GM10266 (cell line): ENCODE data around the gene REX1BD.
"Not testable (repeated sequence)": the region's sequence is repeated elsewhere in the genome, so short reads cannot be mapped to it uniquely, and the experiment has no call there.

ENCODE experiments used
- DNase-seq: peaks from one replicate; pipeline ENCODE4 v3.0.0; 2012; ENCODE audit errors: extremely low spot score
- TF ChIP-seq, protein P1 (sequence below): IDR thresholded peaks from 2 replicates; pipeline ENCODE4 v1.5.1; 2012; ENCODE audit warnings: mild to moderate bottlenecking, low read depth; ENCODE audit not compliant: control insufficient read depth, insufficient read depth; ENCODE audit errors: missing control alignments

REX1BD gene

DNA sequence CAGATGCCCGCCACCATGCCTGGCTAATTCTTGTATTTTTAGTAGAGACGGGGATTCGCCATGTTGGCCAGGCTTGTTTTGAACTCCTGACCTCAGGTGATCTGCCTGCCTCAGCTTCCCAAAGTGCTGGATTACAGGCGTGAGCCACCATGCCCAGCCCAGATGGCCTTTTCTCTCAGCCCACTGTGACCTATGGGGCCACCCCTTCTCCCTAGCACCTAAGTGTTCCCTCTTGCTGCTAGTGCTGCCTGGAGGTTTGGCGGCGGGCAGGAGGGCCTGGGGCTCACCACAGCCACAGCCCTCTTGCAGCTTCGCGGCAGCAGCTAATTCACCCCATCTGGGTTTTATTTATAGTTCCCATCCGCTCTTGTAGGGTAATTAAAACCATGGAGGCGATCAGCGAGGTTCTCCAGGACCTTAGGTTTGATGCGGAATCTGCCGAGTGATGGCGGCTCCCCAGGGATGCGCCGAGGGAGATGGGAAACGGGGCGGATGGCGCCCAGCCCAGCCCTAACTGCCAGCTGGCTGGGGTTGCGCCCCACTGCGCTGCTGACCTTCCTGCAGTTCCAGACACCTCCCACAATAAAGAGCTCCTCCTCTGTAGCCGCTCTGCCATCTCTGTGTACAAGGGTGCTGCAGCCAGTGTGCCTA lies 3.3 kb downstream of the REX1BD start:
- DNase-seq: no peak
- TF ChIP-seq, protein P1, sequence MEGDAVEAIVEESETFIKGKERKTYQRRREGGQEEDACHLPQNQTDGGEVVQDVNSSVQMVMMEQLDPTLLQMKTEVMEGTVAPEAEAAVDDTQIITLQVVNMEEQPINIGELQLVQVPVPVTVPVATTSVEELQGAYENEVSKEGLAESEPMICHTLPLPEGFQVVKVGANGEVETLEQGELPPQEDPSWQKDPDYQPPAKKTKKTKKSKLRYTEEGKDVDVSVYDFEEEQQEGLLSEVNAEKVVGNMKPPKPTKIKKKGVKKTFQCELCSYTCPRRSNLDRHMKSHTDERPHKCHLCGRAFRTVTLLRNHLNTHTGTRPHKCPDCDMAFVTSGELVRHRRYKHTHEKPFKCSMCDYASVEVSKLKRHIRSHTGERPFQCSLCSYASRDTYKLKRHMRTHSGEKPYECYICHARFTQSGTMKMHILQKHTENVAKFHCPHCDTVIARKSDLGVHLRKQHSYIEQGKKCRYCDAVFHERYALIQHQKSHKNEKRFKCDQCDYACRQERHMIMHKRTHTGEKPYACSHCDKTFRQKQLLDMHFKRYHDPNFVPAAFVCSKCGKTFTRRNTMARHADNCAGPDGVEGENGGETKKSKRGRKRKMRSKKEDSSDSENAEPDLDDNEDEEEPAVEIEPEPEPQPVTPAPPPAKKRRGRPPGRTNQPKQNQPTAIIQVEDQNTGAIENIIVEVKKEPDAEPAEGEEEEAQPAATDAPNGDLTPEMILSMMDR: no peak

DNA sequence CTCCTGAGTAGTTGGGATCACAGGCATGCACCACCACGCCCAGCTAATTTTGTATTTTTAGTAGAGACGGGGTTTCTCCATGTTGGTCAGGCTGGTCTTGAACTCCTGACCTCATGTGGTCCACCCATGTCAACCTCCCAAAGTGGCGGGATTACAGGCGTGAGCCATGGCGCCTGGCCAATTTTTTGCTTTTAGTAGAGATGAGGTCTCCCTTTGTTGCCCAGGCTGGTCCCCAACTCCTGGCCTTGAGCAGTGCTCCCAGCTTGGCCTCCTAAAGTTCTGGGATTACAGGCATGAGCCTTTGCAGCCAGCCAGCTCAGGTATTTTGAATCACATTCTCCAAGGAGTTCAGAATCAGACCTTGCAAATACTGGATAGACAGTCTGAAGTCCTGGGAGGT lies 4.1 kb downstream of the REX1BD start:
- not testable (repeated sequence) for DNase-seq

DNA sequence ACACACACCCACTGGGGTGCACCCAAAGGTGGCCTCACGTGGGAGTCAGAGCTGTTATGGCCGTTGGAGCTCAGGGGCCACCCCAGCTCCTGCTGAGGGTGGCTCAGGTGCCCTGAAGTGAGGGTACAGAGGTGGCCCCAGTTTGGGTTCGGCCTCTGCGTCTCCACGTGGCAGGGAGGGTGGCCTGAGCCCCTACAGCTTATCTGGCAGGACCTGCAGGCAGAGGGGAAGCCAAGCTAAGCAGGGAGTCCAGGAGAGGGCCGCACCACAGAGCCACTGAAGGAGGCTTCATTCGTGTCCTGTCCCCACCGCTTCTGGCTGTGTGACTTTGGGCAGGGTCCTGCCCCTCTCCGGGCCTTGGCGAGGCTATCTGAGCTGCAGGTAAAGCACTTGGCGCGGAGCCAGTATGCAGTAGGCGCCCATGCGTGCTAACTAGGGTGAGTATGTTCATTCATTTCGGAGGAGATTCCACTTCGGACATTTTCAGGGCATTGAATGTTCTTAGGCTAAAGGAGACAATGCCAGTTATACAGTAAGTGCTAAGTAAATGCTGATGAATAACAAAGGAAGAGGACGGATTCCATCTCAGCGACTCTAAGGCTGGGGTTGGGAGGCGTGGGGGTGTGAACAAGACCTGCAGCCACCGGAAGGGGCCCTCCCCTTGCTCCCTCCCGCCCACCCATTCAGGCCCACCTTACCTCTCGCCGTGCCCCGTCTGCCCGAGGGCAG lies 4.9 kb downstream of the REX1BD start:
- DNase-seq: peak; percentile 57
- TF ChIP-seq, protein P1: no peak

DNA sequence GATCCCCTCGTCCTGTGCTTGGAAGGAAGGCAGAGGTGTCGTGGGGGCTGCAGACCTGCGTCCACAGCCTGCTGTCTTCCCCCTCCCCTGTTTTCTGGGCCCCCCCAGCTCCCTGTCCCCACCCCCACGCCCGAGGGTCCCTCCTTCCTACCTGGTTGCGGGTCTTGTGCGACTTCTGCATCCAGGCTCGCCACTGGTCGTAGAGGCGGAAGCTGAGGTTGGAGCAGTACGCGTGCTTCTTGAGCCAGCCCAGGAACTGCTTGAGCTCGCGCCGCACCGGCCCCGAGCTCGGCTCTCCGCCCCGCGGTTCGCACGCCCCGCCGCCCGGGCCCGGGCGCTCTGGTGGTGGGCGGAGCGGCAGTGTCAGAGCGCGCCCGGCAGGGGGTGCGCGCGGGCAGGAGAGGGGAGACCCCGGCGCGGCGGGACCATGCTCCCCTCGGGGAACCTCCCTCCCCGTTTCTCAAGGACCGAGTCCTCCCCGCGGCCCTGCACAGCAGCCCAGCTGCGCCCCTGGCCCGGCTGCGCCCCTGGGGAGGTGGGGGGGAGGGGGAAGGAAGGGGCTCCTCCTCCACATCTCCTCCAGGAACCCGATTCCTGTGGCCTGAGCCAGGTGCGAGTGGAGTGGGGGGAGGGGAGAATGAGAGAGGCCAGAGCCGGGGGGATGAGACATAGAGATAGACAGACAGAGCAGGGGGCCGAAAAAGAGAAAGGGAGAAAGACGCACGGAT lies 5.7 kb downstream of the REX1BD start:
- peak; percentile 97 for DNase-seq
- TF ChIP-seq, protein P1: peak; percentile 92

DNA sequence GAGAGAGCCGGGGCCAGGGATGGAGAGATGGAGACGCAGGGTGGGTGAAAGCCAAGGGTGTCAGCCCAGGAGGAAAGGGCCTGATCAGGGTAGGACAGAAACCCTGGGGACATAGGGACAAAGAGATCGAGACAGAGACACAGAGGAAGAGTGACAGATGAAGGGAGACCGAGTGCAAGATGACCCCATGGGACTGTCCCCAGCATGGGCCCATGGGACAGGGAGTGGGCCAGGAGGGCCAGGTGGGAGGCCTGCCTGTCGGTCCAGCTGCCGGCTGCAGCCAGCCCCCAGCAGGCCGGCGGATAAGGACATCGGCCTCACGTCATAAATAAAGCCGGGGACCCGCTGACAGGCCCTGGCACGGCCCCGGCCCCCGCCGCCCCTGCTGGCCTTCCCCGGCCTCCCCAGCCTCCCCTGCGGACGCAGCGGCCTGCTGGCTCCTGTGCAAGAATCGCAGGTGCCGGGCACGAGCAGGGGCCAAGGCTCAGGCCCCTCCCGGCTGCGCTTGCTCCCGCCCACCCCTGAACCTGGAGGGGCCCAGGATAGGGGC lies 6.3 kb downstream of the REX1BD start:
- peak; percentile 63 for DNase-seq
- TF ChIP-seq, protein P1: no peak

DNA sequence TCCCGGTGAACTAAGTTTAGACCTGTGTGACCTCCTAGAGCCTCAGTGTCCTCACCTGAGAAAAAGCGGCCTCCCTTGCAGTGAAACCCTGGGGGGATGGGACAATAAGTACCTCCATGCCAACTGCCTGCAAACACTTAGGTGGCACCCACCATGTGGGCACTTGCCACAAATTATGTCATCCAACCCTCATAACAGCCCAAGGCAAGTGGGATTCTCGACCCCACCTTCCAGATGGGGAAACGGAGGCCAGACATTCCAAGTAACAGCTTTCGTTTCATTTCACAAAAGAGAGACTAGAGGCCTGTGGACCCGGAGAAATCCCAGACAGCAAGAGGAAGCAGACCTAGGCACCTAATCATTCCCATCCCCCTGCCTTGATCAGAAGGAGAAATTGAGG lies 6.9 kb downstream of the REX1BD start:
- no peak for DNase-seq
- TF ChIP-seq, protein P1: no peak

DNA sequence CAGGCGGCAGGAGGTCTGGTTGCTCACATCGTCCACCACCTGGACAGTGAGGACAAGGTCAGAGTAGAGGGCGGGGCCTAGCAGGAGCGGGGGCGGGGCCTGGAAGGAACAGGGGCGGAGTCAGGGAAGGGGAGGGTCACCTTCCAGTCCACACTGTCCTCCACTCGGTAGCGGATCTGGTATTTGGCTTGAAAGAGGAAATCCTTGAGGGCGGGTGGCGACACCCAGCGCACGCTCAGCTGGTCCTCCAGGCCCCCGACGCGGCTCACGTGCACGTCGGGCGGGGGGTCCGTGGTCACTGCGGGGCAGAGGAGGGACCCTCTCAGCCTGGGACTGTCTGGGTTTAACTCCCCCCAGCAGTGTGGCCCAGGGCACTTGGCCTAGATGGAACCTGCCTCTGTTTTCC lies 8.2 kb downstream of the REX1BD start:
- DNase-seq: peak; percentile 71
- TF ChIP-seq, protein P1: no peak
